ENCODE measurements around the gene SGK1.
"Not testable (repeated sequence)": the region's sequence is repeated elsewhere in the genome, so short reads cannot be mapped to it uniquely, and the experiment has no call there.

The SGK1 gene

DNA sequence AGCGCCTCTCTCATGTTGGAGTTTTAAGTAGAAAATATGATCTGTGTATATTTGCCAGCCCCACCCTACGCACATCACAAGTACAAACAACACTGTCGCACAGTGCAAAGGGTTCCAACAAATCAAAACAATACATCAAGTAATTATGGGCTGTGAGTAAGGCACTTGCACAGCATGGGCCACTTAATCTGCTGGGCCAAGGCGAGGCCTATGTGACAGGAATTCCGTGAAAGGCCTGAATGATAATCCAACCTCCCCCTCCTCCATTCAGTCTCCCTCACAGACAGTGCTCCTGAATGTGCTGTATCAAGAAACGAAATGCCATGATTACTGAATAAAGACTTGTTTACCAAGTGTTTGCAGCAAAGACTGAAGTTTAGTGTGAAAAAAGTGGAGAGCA is 135.4 kb downstream of the SGK1 start:
- DNase-seq: no peak

DNA sequence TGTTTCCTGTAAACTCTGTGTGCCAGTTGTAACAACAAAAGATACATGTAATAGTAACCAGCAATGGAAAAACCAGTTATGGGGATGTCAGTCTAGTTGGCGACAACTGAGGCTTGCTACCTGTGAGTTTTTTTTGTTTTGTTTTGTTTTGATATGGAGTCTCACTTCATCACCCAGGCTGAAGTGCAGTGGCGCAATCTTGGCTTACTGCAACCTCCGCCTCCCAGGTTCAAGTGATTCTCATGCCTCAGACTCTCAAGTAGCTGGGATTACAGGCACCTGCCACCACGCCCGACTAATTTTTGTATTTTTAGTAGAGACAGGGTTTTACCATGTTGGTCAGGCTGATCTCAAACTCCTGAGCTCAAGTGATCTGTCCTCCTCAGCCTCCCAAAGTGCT is 136.2 kb downstream of the SGK1 start:
- not testable (repeated sequence) for DNase-seq

DNA sequence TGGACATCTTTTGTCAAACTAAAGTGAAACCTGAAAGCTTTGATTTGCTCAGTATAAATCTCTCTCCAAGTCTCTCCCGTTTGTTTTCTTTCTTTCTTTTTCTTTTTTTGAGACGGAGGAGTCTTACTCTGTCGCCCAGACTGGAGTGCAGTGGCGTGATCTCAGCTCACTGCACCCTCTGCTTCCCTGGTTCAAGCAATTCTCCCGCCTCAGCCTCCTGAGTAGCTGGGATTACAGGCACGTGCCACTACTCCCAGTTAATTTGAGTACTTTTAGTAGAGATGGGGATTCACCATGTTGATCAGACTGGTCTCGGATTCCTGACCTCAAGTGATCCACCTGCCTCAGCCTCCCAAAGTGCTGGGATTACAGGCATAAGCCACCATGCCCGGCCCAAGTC is 136.7 kb downstream of the SGK1 start:
- DNase-seq: not testable (repeated sequence)

DNA sequence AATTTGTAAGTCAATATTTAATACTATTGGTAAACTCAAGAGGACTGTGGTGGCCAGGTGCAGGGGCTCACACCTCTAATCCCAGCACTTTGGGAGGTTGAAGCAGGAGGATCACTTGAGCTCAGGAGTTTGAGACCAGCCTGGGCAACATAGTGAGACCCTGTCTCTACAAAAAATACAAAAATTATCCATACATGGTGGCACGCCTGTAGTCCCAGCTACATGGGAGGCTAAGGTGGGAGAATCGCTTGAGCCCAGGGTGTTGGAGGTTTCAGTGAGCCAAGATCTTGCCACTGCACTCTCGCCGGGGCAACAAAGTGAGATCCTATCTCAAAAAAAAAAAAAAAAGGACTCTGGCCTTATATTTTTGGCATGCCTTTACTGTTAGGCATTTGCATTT is 137.4 kb downstream of the SGK1 start:
- not testable (repeated sequence) for DNase-seq

DNA sequence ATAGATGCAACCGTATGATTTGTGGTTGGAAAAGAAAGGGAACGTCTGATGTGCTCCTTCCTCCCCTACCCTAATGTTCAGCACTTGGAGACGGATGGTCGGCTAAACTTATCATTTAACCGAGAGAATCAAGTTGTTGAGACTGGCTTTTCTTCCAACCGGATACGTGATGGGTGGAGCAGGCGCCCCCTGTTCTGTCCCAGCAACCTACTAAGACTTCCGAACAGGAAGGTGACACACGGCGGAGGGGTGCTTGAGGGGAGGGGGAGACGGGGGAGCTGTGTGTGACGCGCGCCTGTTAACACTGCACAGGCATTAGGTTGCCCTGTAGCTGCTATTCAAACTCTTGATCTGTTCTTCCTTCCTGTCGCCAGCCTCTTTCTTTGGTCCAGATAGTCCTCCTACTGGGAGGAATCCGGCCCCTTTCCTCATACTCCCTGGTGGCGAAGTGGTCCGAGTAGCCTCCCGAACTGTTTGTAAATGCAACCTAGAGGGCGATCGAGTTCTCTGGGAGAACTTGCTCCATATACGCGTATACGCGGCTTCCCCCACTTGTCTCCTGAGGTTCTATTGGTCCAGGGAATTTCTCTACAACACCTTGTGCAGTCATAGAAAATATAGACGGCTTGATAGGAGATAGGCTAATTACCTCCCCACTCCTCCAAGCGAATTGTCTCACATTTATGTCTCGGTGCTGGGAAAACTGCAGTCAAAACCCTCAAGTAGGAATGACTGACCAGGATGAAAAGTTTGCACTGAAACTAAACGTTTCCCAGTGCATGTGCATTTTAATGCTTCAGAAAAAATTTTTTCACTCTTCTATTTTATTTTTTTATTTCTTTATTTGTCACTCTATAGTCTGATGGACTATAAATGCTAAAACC is 139.5 kb downstream of the SGK1 start:
- DNase-seq: peak; percentile 92

DNA sequence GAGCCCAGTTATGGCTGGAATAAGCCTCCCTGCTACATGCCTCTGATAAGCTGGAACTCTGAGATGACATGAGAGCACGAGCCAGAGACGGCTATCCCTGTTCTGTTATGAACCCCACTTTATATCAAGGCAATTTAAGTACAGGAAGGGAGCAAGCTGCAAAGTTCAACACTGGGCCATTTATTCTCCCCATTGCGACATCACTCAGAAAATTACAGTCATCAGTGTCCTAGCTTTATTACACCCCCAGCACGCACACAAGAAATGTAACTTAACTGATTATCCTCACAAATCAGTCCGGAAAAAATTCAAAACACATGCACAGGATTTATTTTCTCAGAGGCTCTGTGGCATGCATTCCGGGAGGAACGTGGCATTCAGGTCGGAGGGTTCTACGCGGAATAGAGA is 140.2 kb downstream of the SGK1 start:
- DNase-seq: peak; percentile 25

DNA sequence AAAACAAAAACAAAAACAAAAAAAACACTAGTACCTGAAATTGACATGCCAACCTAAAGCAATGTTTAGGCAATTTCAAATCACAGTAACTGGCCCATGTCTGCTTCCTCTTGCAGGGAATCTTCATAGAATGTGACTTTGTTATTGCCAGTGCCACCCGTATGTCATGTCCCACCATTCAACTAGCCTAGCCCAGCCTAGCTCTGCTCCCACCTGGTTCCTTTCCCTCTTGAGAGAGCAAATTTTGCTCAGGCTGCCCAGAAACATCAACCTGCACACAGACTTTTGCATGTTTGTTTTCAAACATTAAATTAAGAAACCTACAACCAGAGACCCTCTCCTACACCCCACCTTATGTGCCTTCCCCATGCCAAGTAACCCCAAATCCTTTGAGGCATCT is 140.7 kb downstream of the SGK1 start:
- DNase-seq: no peak

DNA sequence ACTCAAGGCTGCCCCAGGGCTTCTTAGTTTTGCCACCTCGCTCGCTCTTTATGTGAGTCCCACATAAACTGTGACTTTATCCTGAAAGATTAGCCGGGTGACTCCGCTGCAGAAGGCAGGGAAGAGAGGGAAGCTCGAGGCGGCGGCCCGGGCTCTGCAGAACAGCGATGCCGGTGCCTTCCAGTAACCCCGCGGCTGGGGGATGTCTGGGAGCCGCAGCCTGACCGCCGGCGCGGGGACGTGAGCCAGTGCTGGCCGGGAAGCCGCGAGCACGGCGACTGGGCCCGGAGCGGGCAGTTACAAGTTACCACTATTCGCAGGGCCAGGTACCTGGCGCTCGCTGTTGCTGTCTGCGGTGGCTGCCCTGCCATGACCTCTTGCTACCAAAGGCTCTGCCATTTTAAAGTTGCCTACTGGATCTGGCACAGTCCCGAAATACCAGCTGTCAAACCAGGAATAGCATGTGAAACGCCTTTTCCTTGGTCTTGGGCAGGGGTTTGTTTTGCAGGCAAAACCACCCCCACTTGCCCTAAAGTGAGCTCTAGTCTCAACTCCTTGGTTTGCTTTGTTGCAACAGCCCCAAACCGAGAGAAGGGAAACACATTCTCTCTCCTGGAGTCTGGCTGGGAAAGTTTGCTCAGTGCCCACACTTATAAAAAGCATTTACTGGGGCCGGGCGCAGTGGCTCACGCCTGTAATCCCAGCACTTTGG is 141.5 kb downstream of the SGK1 start:
- DNase-seq: no peak

DNA sequence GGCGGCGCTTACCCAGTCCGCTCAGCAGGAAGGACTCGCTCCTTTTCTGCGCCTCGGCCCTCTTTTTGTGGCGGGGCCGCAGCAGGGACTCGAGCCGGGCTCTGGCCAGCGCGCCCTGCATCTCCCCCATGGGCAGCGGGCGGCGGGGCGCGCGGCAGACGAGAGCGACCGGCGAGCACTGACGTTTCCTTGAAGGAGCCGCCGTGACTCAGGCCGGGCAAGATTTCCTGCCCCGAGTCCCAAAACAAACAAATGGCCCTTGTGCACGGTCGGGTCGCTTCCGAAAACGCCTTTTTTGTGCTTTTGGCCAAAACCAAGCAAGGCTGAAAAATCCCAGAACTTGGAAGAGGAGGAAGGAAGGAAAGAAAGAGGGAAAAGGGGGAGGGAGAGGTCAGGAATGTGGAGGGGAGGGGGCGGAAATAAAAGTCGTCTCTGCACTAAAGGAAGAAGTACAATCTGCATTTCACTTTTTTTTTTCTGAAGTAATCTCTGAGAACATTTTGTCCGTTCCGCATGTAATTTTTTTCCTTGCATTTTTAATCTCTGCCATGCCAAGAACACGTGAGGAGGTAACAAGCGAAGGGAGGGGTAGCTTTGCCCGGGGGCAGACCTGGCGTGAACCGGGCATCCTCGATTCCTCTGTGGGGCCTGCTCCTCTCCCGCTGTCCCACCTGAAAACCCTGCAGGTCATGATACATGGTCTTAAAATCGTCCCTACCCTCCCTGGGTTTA is 142.2 kb downstream of the SGK1 start:
- DNase-seq: no peak

DNA sequence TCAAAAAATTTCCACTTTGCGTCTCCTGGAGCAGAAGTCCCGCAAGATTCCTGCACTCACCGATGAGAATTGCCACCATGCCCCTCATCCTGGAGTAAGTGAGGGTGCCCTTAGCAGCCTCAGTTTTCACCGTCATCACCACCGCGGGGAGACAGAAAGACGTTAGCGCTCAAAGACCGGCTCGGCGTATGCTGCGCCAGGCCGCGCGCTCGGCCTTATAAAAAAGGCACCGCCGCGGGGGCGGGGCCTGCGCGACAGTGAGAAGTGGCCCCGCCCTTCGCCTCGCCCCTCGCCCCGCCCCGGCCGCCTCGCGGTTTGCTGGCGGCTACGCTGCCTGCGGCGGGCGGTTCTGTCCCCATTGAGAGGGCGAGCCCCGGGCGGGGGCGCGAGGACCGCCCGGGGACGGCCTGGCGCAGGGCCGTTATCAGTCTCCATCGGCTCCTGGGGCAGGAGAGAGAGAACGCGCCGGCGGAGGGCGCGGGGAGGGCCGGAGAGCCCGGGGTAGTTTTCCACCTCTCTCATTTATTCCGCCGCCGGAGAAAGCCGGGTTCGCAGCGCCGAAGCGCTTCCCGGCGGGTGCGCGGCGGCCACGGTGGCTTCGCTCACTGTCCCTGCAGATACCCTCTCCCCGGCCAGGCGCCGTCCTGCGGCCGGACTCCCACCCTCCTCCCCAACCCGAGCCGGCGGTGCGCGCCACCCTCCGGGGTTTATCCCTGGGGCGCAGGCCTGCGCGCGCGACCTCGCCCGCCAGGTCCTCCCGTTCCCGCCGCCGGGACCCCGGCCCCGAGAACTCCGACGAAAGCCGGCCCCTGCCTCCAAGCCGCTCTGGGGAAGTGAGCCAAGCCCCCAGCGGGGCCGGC is 143.0 kb downstream of the SGK1 start:
- DNase-seq: peak; percentile 70

DNA sequence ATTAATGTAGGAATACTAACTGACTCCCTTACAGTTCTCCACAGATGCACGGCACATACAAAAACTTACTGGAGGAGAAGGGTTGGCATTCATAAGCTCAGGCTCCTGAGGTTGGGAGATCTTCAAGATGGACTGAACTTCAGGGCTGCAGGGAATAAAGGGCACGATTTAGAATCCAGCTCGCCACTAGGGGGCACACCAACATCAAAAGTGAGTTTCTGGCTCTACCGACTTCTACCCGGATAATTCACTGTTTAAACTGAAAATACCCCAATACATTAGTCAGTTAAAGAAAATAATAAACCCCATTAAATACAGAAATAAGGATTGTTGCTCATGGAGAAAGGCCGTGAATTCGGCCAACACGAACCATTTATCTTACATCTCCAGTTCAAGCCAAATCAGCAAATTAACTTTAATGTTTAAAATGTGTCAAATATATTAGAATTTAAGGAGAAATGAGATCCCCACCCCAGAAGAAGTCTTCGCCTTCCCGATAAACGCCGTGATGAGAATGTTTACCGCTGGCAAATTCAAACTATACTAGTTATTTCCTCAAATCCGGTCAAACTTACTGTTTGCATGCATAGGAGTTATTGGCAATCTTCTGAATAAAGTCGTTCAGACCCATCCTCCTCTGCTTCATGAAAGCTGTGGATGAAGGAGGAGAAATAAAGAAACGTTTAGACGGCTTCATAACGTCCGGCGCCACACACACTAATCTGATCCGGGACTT is 143.8 kb downstream of the SGK1 start:
- DNase-seq: peak; percentile 64

DNA sequence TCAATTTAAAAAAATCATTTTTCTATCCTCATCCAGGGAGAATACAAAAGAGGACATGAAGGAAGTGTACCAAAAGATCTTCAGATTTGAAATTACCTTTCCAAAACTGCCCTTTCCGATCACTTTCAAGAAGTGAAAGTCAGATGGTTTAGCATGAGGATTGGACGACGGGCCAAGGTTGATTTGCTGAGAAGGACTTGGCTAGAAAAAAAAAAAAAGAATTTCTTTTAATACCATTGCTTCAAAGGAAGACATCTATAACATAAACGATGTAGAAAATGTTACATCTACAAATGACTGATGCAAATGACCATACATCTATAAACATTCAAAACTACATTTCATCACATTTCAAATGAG is 144.6 kb downstream of the SGK1 start:
- DNase-seq: no peak

DNA sequence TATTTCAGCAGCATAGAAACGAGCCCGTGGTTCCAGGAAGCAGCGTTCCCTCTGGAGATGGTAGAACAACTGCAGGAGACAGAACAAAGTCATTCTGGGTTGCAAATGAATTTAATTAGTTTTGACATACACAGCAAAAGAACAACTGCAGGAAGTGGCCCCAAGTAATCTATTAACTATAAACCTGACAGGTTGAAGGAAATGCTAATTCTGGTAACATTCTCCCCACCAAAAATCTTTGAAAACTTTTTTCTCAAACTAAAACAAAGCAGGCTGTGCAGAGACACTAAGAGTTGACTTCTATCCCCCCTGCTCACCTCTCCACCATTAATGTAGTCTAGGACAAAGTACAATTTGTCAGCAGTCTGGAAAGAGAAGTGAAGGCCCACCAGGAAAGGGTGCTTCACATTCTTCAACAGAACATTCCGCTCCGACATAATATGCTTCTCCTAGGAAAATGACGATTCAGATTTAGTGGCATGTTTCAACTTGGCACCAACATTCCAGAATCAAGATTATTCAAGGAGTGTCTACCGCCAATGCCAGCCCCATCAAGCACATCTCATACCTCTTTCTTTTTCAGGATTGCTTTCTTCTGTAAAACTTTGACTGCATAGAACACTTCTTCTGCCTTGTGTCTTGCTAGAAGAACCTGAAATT is 145.1 kb downstream of the SGK1 start:
- no peak for DNase-seq

DNA sequence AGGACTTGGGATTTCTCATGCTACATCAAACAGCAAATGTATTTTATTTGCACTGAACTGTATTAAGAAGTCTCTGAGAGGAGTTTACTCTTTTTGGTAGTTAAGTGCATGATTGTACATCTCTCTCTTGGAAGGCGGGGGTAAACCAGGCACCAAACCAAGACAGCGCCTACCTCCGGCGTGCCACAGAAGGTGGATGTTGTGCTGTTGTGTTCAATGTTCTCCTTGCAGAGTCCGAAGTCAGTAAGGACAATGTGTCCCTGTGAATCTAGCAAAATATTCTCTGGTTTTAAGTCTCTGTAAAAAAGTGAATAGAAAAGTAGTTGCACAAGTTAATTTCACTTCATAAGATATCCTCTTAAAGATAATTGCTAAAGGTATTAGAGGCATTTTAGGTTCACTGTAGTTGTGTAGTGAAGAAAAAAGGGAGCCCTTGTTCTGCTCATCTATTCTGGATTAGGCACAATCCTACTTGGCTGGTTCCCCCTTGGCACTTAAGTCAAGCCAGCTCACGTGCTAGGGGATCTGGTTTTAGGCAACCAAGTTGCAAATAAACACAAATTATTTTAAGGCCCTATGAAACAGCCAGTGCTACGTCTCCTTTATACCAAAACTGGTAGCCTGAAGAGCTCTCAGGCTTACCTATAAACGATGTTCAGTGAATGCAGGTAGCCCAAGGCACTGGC is 145.7 kb downstream of the SGK1 start:
- no peak for DNase-seq

DNA sequence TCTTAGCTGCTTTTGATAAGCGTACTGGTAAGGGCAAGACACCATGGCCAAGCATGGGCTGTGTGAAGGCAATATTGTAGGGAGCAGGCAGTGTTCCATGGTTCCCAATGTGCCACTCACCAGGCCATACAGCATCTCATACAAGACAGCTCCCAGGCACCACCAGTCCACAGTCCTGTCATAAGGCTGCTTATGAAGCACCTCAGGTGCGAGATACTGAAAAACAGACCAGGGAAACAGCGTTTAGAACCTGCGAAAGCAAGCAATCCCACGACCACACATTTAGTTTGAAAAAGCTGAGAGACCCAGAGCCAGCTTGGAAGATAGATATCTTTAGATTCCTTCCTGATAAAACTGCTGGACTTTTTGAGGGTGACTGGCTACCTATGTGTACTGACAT is 146.4 kb downstream of the SGK1 start:
- no peak for DNase-seq

DNA sequence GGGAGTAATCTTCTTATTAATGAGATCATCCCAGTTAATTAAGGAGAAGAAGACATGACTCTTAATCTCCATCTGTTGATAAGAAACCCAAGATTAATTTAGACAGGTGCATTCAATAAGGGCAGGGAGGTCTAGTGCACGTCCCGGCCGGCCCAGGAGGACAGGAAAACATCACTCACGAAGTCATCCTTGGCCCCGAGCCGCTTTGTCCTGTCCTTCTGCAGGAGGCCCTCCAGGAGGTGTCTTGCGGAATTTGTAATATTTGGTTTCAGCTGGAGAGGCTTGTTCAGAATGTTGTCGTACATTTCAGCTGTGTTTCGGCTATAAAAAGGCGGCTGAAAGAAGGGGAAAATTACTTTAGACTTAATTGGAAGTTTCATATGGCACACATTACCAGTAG is 147.1 kb downstream of the SGK1 start:
- DNase-seq: no peak

DNA sequence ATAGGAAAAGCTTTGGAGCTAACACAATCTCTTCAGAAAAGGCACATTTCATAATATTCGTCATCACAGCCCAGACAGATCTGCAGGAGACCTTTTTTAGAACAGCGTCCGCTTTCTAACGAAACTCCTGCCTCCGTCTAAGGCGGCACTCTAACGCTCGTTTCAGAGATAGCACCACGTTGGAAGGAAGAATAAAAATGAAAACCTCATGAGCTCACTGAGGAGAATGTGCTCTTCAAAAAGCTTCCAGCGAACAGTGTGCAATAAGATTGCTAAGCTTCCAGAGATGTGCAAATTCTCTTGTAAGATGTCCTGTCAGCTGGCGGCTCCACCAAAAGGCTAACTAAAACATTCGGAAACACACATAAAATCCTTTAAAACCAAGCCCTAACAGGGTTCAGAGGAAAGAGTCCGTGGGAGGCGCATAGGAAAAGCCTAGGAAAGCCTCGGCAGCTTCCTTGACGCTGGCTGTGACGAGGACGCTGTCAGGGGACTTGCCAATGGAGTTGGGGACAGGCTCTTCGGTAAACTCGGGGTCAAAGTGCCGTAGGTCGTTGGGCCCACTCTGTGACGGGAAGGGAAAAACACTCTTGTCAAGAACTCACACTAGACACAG is 147.9 kb downstream of the SGK1 start:
- DNase-seq: no peak

DNA sequence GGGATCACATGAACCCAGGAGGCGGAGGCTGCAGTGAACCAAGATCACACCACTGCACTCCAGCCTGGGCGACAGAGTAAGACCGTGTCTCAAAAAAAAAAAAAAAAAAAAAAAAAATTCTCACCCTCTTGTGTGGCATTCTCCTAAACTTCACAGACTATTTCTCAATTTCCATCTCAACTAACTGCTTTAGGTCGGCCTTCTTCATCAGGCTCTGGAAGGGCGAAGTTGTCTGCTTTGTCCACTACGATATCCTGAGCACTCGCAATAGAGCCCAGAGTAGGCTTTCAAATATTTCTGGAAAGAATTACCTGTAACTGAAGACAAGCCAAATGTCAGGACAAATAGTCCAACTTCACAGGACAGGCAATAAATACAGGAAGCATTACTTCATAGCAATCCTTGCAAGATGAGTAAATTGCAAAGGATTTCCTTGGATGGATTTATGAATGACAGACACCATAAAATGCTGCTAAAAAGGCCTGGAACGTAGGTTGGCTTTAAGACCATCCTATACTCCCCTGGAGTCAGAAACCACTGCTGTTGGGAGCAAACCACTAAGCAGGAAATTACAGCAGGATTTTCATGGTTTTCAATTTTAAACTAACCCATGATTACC is 149.2 kb downstream of the SGK1 start:
- no peak for DNase-seq

DNA sequence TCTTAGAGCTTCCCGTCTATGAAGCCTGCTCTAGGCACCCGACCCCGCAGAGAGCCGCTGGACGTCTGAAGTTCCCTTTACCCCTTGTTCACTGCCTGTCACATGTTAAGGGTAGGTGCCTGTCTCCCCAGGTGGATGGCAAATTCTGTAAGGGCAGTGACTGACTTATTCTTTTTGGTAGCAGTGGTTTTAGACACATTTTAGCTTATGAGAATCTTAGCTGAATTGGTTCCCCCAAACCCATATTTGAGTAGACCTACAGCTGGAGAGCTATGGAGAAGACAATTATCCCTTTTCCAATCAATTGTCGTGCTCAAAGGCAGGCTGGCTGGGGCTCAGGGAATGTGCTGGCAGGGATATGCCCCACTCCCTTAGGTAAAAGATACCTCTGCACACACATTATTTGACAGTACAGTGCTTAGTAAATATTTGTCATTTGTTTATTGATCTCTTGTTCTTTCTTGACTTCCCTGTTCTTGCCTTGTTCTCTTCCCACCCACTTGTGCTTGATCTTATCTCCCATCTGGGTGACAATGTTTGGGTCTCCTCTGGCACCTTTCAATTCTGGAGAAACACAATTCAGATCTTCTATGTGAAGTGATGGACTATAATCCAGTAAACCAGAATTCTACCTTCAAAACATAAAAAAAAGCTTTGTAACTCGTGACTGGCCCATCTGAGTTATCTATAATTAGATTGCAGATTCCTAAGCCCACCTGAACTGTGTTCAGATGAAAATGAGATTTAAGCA is 151.2 kb downstream of the SGK1 start:
- DNase-seq: no peak

Data from NCI-H526 treated with DMSO at 0.1 percent for 48 hours (cell line).